ENCODE measurements around the gene ZNF438.
"Not testable (repeated sequence)": the region's sequence is repeated elsewhere in the genome, so short reads cannot be mapped to it uniquely, and the experiment has no call there.

The ZNF438 gene

GRCh38 chr10:30991647-30992011 lies 40.0 kb downstream of the ZNF438 start:
- Histone ChIP-seq H3K36me3 (ENCODE audit: control insufficient read depth in 5 of 5, insufficient read depth in 5 of 5, low read length in 5 of 5) (no peaks in the 10 kb centered on the region), H3K9me3 (ENCODE audit: control insufficient read depth in 5 of 5, low read length in 5 of 5) (peaks cover 0 to 2% (median 0%) of the 10 kb centered on the region in 5 donors), H3K4me3 (ENCODE audit: low read depth in 1 of 5, low read length in 5 of 5) (no peak overlapping the region), H3K27me3 (ENCODE audit: control insufficient read depth in 5 of 5, insufficient read depth in 4 of 5, low read length in 5 of 5) (no peaks in the 10 kb centered on the region), H3K4me1 (ENCODE audit: control insufficient read depth in 5 of 5, insufficient read depth in 5 of 5, low read length in 5 of 5) (peaks cover 3 to 32% (median 31%) of the 10 kb centered on the region in 5 donors), H3K27ac (ENCODE audit: low read depth, low read length) (peak overlapping the region; percentile 79), H3K9ac (ENCODE audit: low read length in 5 of 5) (no peak overlapping the region)

- H3K27ac ChIP-seq (ENCODE audit: low read depth, low read length) = peak overlapping the region; percentile 79
- H3K9ac ChIP-seq (ENCODE audit: low read length in 5 of 5) = no peak overlapping the region
- no peak overlapping the region for H3K4me3 ChIP-seq (ENCODE audit: low read depth in 1 of 5, low read length in 5 of 5)
- H3K9me3 ChIP-seq (ENCODE audit: control insufficient read depth in 5 of 5, low read length in 5 of 5) = peaks cover 0 to 2% (median 0%) of the 10 kb centered on the region in 5 donors
- H3K36me3 ChIP-seq (ENCODE audit: control insufficient read depth in 5 of 5, insufficient read depth in 5 of 5, low read length in 5 of 5) = no peaks in the 10 kb centered on the region
- no peaks in the 10 kb centered on the region for H3K27me3 ChIP-seq (ENCODE audit: control insufficient read depth in 5 of 5, insufficient read depth in 4 of 5, low read length in 5 of 5)
- H3K4me1 ChIP-seq (ENCODE audit: control insufficient read depth in 5 of 5, insufficient read depth in 5 of 5, low read length in 5 of 5) = peaks cover 3 to 36% (median 34%) of the 10 kb centered on the region in 5 donors
Observed at GRCh38 chr10:30990971-30991646, 40.6 kb downstream of the ZNF438 start.

- Histone ChIP-seq H3K36me3 (ENCODE audit: control insufficient read depth in 5 of 5, insufficient read depth in 5 of 5, low read length in 5 of 5) (no peaks in the 10 kb centered on the region), H3K27ac (ENCODE audit: low read depth, low read length) (peak overlapping the region; percentile 79), H3K9me3 (ENCODE audit: control insufficient read depth in 5 of 5, low read length in 5 of 5) (peaks cover 0 to 2% (median 0%) of the 10 kb centered on the region in 5 donors), H3K4me3 (ENCODE audit: low read depth in 1 of 5, low read length in 5 of 5) (no peak overlapping the region), H3K4me1 (ENCODE audit: control insufficient read depth in 5 of 5, insufficient read depth in 5 of 5, low read length in 5 of 5) (peaks cover 3 to 41% (median 37%) of the 10 kb centered on the region in 5 donors), H3K27me3 (ENCODE audit: control insufficient read depth in 5 of 5, insufficient read depth in 4 of 5, low read length in 5 of 5) (no peaks in the 10 kb centered on the region), H3K9ac (ENCODE audit: low read length in 5 of 5) (no peak overlapping the region)
Observed at GRCh38 chr10:30990351-30990750, 41.3 kb downstream of the ZNF438 start.

- Histone ChIP-seq H3K36me3 (ENCODE audit: control insufficient read depth in 5 of 5, insufficient read depth in 5 of 5, low read length in 5 of 5) (no peaks in the 10 kb centered on the region), H3K27ac (ENCODE audit: low read depth, low read length) (peak overlapping the region; percentile 59), H3K27me3 (ENCODE audit: control insufficient read depth in 5 of 5, insufficient read depth in 4 of 5, low read length in 5 of 5) (no peaks in the 10 kb centered on the region), H3K4me1 (ENCODE audit: control insufficient read depth in 5 of 5, insufficient read depth in 5 of 5, low read length in 5 of 5) (peaks cover 3 to 52% (median 46%) of the 10 kb centered on the region in 5 donors), H3K9me3 (ENCODE audit: control insufficient read depth in 5 of 5, low read length in 5 of 5) (peaks cover 0 to 4% (median 0%) of the 10 kb centered on the region in 5 donors), H3K9ac (ENCODE audit: low read length in 5 of 5) (no peak overlapping the region), H3K4me3 (ENCODE audit: low read depth in 1 of 5, low read length in 5 of 5) (no peak overlapping the region)
Observed at GRCh38 chr10:30988831-30989435, 42.7 kb downstream of the ZNF438 start.

- peaks cover 0 to 5% (median 0%) of the 10 kb centered on the region in 5 donors for H3K36me3 ChIP-seq (ENCODE audit: control insufficient read depth in 5 of 5, insufficient read depth in 5 of 5, low read length in 5 of 5)
- no peak overlapping the region for H3K27ac ChIP-seq (ENCODE audit: low read depth, low read length)
- H3K9ac ChIP-seq (ENCODE audit: low read length in 5 of 5) = no peak overlapping the region
- no peaks in the 10 kb centered on the region for H3K27me3 ChIP-seq (ENCODE audit: control insufficient read depth in 5 of 5, insufficient read depth in 4 of 5, low read length in 5 of 5)
- no peak overlapping the region for H3K4me3 ChIP-seq (ENCODE audit: low read depth in 1 of 5, low read length in 5 of 5)
- peaks cover 2 to 45% (median 33%) of the 10 kb centered on the region in 5 donors for H3K4me1 ChIP-seq (ENCODE audit: control insufficient read depth in 5 of 5, insufficient read depth in 5 of 5, low read length in 5 of 5)
- peaks cover 0 to 4% (median 0%) of the 10 kb centered on the region in 5 donors for H3K9me3 ChIP-seq (ENCODE audit: control insufficient read depth in 5 of 5, low read length in 5 of 5)
Observed at GRCh38 chr10:30987463-30987862, 44.2 kb downstream of the ZNF438 start.

- peaks cover 0 to 4% (median 0%) of the 10 kb centered on the region in 5 donors for H3K9me3 ChIP-seq (ENCODE audit: control insufficient read depth in 5 of 5, low read length in 5 of 5)
- peak overlapping the region; percentile 64 for H3K27ac ChIP-seq (ENCODE audit: low read depth, low read length)
- no peak overlapping the region for H3K4me3 ChIP-seq (ENCODE audit: low read depth in 1 of 5, low read length in 5 of 5)
- peaks cover 0 to 5% (median 0%) of the 10 kb centered on the region in 5 donors for H3K36me3 ChIP-seq (ENCODE audit: control insufficient read depth in 5 of 5, insufficient read depth in 5 of 5, low read length in 5 of 5)
- no peaks in the 10 kb centered on the region for H3K27me3 ChIP-seq (ENCODE audit: control insufficient read depth in 5 of 5, insufficient read depth in 4 of 5, low read length in 5 of 5)
- peaks cover 0 to 34% (median 23%) of the 10 kb centered on the region in 5 donors for H3K4me1 ChIP-seq (ENCODE audit: control insufficient read depth in 5 of 5, insufficient read depth in 5 of 5, low read length in 5 of 5)
- H3K9ac ChIP-seq (ENCODE audit: low read length in 5 of 5) = no peak overlapping the region
Observed at GRCh38 chr10:30986053-30986555, 45.6 kb downstream of the ZNF438 start.

- H3K27ac ChIP-seq (ENCODE audit: low read depth, low read length) = peak overlapping the region; percentile 64
- peaks cover 0 to 4% (median 0%) of the 10 kb centered on the region in 5 donors for H3K9me3 ChIP-seq (ENCODE audit: control insufficient read depth in 5 of 5, low read length in 5 of 5)
- H3K36me3 ChIP-seq (ENCODE audit: control insufficient read depth in 5 of 5, insufficient read depth in 5 of 5, low read length in 5 of 5) = peaks cover 0 to 5% (median 0%) of the 10 kb centered on the region in 5 donors
- no peaks in the 10 kb centered on the region for H3K27me3 ChIP-seq (ENCODE audit: control insufficient read depth in 5 of 5, insufficient read depth in 4 of 5, low read length in 5 of 5)
- H3K9ac ChIP-seq (ENCODE audit: low read length in 5 of 5) = no peak overlapping the region
- peaks cover 0 to 32% (median 25%) of the 10 kb centered on the region in 5 donors for H3K4me1 ChIP-seq (ENCODE audit: control insufficient read depth in 5 of 5, insufficient read depth in 5 of 5, low read length in 5 of 5)
- H3K4me3 ChIP-seq (ENCODE audit: low read depth in 1 of 5, low read length in 5 of 5) = no peak overlapping the region
Observed at GRCh38 chr10:30985512-30985911, 46.2 kb downstream of the ZNF438 start.

- Histone ChIP-seq H3K4me3 (ENCODE audit: low read depth in 1 of 5, low read length in 5 of 5) (peak overlapping the region in 1 of 5 donors; percentile 53), H3K9ac (ENCODE audit: low read length in 5 of 5) (peak overlapping the region in 1 of 5 donors; percentile 40), H3K27ac (ENCODE audit: low read depth, low read length) (peak overlapping the region; percentile 64), H3K4me1 (ENCODE audit: control insufficient read depth in 5 of 5, insufficient read depth in 5 of 5, low read length in 5 of 5) (peaks cover 0 to 32% (median 26%) of the 10 kb centered on the region in 5 donors), H3K9me3 (ENCODE audit: control insufficient read depth in 5 of 5, low read length in 5 of 5) (peaks cover 0 to 4% (median 0%) of the 10 kb centered on the region in 5 donors), H3K27me3 (ENCODE audit: control insufficient read depth in 5 of 5, insufficient read depth in 4 of 5, low read length in 5 of 5) (no peaks in the 10 kb centered on the region), H3K36me3 (ENCODE audit: control insufficient read depth in 5 of 5, insufficient read depth in 5 of 5, low read length in 5 of 5) (peaks cover 0 to 5% (median 0%) of the 10 kb centered on the region in 5 donors)
Observed at GRCh38 chr10:30984563-30985328, 46.9 kb downstream of the ZNF438 start.

GRCh38 chr10:30983209-30983608 lies 48.5 kb downstream of the ZNF438 start:
- H3K36me3 ChIP-seq (ENCODE audit: control insufficient read depth in 5 of 5, insufficient read depth in 5 of 5, low read length in 5 of 5); H3K27ac ChIP-seq (ENCODE audit: low read depth, low read length); H3K9ac ChIP-seq (ENCODE audit: low read length in 5 of 5); H3K9me3 ChIP-seq (ENCODE audit: control insufficient read depth in 5 of 5, low read length in 5 of 5); H3K4me3 ChIP-seq (ENCODE audit: low read depth in 1 of 5, low read length in 5 of 5); H3K27me3 ChIP-seq (ENCODE audit: control insufficient read depth in 5 of 5, insufficient read depth in 4 of 5, low read length in 5 of 5): not testable (repeated sequence)
- peaks cover 0 to 32% (median 23%) of the 10 kb centered on the region in 5 donors for H3K4me1 ChIP-seq (ENCODE audit: control insufficient read depth in 5 of 5, insufficient read depth in 5 of 5, low read length in 5 of 5)

Data from subcutaneous abdominal adipose tissue (tissue), 5 donors.